Liver (tissue), 3 donors: Measurements from ENCODE around the gene PLEKHO2.

Source experiments
- EGR1 ChIP-seq, 2 donors: IDR thresholded peaks; 2 replicates each; pipeline ENCODE4 v1.6.1; 2016 to 2018; ENCODE audit warnings: antibody characterized with exemption in 2 of 2, low read depth in 2 of 2
- GABPA ChIP-seq, 2 donors: IDR thresholded peaks in 1 of 2; conservative IDR thresholded peaks in 1 of 2; 2 replicates each; pipeline ENCODE4 v1.6.1; 2016; ENCODE audit warnings: antibody characterized with exemption in 2 of 2, mild to moderate bottlenecking in 1 of 2, moderate library complexity in 1 of 2
- MAX ChIP-seq: IDR thresholded peaks from 2 replicates; pipeline ENCODE4 v1.6.1; 2016; ENCODE audit warnings: antibody characterized with exemption
- TF ChIP-seq, protein P1 (sequence below): fragments of 150-350 bp; IDR thresholded peaks from 2 replicates; pipeline ENCODE4 v1.5.1; 2017; ENCODE audit warnings: improper control_type of control experiment, low read depth, low read length; ENCODE audit not compliant: missing input control
- donor health status: healthy.
- donor health status: healthy.

- TF ChIP-seq MAX, result no peak
- TF ChIP-seq EGR1 (IDR thresholded peaks at IDR 0.05; ENCODE audit: low read depth in 2 of 2), result no peak
- TF ChIP-seq, protein P1, sequence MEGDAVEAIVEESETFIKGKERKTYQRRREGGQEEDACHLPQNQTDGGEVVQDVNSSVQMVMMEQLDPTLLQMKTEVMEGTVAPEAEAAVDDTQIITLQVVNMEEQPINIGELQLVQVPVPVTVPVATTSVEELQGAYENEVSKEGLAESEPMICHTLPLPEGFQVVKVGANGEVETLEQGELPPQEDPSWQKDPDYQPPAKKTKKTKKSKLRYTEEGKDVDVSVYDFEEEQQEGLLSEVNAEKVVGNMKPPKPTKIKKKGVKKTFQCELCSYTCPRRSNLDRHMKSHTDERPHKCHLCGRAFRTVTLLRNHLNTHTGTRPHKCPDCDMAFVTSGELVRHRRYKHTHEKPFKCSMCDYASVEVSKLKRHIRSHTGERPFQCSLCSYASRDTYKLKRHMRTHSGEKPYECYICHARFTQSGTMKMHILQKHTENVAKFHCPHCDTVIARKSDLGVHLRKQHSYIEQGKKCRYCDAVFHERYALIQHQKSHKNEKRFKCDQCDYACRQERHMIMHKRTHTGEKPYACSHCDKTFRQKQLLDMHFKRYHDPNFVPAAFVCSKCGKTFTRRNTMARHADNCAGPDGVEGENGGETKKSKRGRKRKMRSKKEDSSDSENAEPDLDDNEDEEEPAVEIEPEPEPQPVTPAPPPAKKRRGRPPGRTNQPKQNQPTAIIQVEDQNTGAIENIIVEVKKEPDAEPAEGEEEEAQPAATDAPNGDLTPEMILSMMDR, result no peak
- TF ChIP-seq GABPA (IDR thresholded peaks at IDR 0.05 in 1 of 2, conservative IDR thresholded peaks at IDR 0.05 in 1 of 2), result no peak
These were observed 69.8 kb downstream of the PLEKHO2 start, which contains the start of gene ANKDD1A for GRCh38 chr15:64911311-64912186.
